ENCODE results near the gene ASMTL. TPM values are rescaled to one million over a fixed set of nuclear protein-coding genes. Genes with fewer than 3 reads are reported as not detected.
"Not testable (repeated sequence)": the region's sequence is repeated elsewhere in the genome, so short reads cannot be mapped to it uniquely, and the experiment has no call there.

Gene ASMTL
- polyA plus RNA-seq (ENCODE audit: low read depth in 6 of 6): 10 to 100 TPM; 49.2 to 66.0 (median 57.7) TPM

- peak; percentile 100 for DNase-seq
- peak within 1 kb of the TSS; percentile 76 to 98 (median 91) for H3K4me3 Mint-ChIP-seq
- H3K36me3 Mint-ChIP-seq: peaks cover 8 to 15% of the 10 kb centered on the region in 2 donors
- H3K9me3 Mint-ChIP-seq: peaks cover 5 to 14% (median 10%) of the 10 kb centered on the region in 7 donors
- ATAC-seq (ENCODE audit: low read depth in 2 of 2): peak; percentile 67 to 73
- H3K27me3 Mint-ChIP-seq: no peaks in the 10 kb centered on the region
- H3K27ac Mint-ChIP-seq: peak within 1 kb of the TSS; percentile 82 to 98 (median 97)
- peaks cover 34 to 41% (median 38%) of the 10 kb centered on the region in 3 donors for H3K4me1 Mint-ChIP-seq
Measured at GRCh38 chrX:1452516-1453394, at the start of gene ASMTL. ASMTL (minus strand) TSS chrX:1452909; CDS start chrX:1452840, 69 bp downstream.

- peak; percentile 89 for DNase-seq
- peak; percentile 86 to 87 for ATAC-seq (ENCODE audit: low read depth in 2 of 2)
- Mint-ChIP-seq H3K36me3 (peaks cover 0 to 5% of the 10 kb centered on the region in 2 donors), H3K27me3 (no peaks in the 10 kb centered on the region), H3K27ac (peak overlapping the region in 3 of 6 donors; percentile 98 to 100 (median 99)), H3K4me3 (peak overlapping the region; percentile 72 to 91 (median 80)), H3K4me1 (peaks cover 30 to 56% (median 32%) of the 10 kb centered on the region in 3 donors), H3K9me3 (peaks cover 0 to 7% (median 5%) of the 10 kb centered on the region in 7 donors)
Measured at GRCh38 chrX:1502241-1502640, 49.5 kb upstream of the ASMTL start.

GRCh38 chrX:1500701-1501624, 48.3 kb upstream of the ASMTL start:
- peak overlapping the region; percentile 6 to 90 (median 61) for H3K4me3 Mint-ChIP-seq
- peak overlapping the region in 3 of 6 donors; percentile 70 to 100 (median 81) for H3K27ac Mint-ChIP-seq
- H3K27me3 Mint-ChIP-seq: no peaks in the 10 kb centered on the region
- ATAC-seq (ENCODE audit: low read depth in 2 of 2): peak; percentile 47 to 48
- H3K9me3 Mint-ChIP-seq: peaks cover 0 to 7% (median 5%) of the 10 kb centered on the region in 7 donors
- peak; percentile 71 for DNase-seq
- H3K36me3 Mint-ChIP-seq: no peaks in the 10 kb centered on the region
- H3K4me1 Mint-ChIP-seq: peaks cover 26 to 61% (median 45%) of the 10 kb centered on the region in 3 donors

- Mint-ChIP-seq H3K36me3 (peaks cover 10 to 13% of the 10 kb centered on the region in 2 donors), H3K4me1 (peaks cover 40 to 90% (median 60%) of the 10 kb centered on the region in 3 donors)
Measured at GRCh38 chrX:1496076-1496475, 43.4 kb upstream of the ASMTL start.

GRCh38 chrX:1493877-1494510, 41.3 kb upstream of the ASMTL start:
- ATAC-seq (ENCODE audit: low read depth in 2 of 2) (peak; percentile 74 to 84), DNase-seq (peak; percentile 64)
- Mint-ChIP-seq H3K36me3 (peaks cover 15% of the 10 kb centered on the region in 2 donors), H3K4me1 (peaks cover 38 to 73% (median 57%) of the 10 kb centered on the region in 3 donors), H3K27ac (peak overlapping the region; percentile 79 to 96 (median 90)), H3K27me3 (no peaks in the 10 kb centered on the region), H3K4me3 (peak overlapping the region; percentile 73 to 90 (median 82)), H3K9me3 (peaks cover 0 to 10% (median 0%) of the 10 kb centered on the region in 7 donors)

More at GRCh38 chrX:1496076-1496475, 43.4 kb upstream of the ASMTL start:
- peak overlapping the region in 4 of 6 donors; percentile 48 to 93 (median 88) for H3K27ac Mint-ChIP-seq
- ATAC-seq (ENCODE audit: low read depth in 2 of 2): no peak
- peaks cover 0 to 10% (median 0%) of the 10 kb centered on the region in 7 donors for H3K9me3 Mint-ChIP-seq
- H3K4me3 Mint-ChIP-seq: peak overlapping the region in 2 of 8 donors; percentile 55 to 76
- DNase-seq: no peak
- H3K27me3 Mint-ChIP-seq: no peaks in the 10 kb centered on the region

- ATAC-seq (ENCODE audit: low read depth in 2 of 2): no peak
- H3K4me1 Mint-ChIP-seq: peaks cover 40 to 70% (median 57%) of the 10 kb centered on the region in 3 donors
- peak overlapping the region; percentile 26 to 96 (median 90) for H3K27ac Mint-ChIP-seq
- peaks cover 0 to 10% (median 0%) of the 10 kb centered on the region in 7 donors for H3K9me3 Mint-ChIP-seq
- no peaks in the 10 kb centered on the region for H3K27me3 Mint-ChIP-seq
- DNase-seq: no peak
- peak overlapping the region; percentile 73 to 90 (median 82) for H3K4me3 Mint-ChIP-seq
- peaks cover 15 to 21% of the 10 kb centered on the region in 2 donors for H3K36me3 Mint-ChIP-seq
Measured at GRCh38 chrX:1493412-1493811, 40.7 kb upstream of the ASMTL start.

- Mint-ChIP-seq H3K27ac (peak overlapping the region; percentile 57 to 93 (median 88)), H3K4me1 (peaks cover 42 to 67% (median 56%) of the 10 kb centered on the region in 3 donors), H3K4me3 (peak overlapping the region; percentile 3 to 82 (median 75)), H3K9me3 (peaks cover 0 to 10% (median 0%) of the 10 kb centered on the region in 7 donors), H3K36me3 (peaks cover 15 to 23% of the 10 kb centered on the region in 2 donors), H3K27me3 (no peaks in the 10 kb centered on the region)
- no peak for DNase-seq
- no peak for ATAC-seq (ENCODE audit: low read depth in 2 of 2)
Measured at GRCh38 chrX:1492421-1493012, 39.8 kb upstream of the ASMTL start.

GRCh38 chrX:1491851-1492349, 39.2 kb upstream of the ASMTL start:
- DNase-seq (no peak), ATAC-seq (ENCODE audit: low read depth in 2 of 2) (peak; percentile 56 to 65)
- Mint-ChIP-seq H3K27me3 (no peaks in the 10 kb centered on the region), H3K36me3 (peaks cover 15 to 23% of the 10 kb centered on the region in 2 donors), H3K9me3 (peaks cover 0 to 10% (median 0%) of the 10 kb centered on the region in 7 donors), H3K4me3 (peak overlapping the region in 6 of 8 donors; percentile 52 to 82 (median 75)), H3K4me1 (peaks cover 48 to 68% (median 56%) of the 10 kb centered on the region in 3 donors), H3K27ac (peak overlapping the region; percentile 61 to 94 (median 86))

- Mint-ChIP-seq H3K36me3 (peaks cover 15 to 24% of the 10 kb centered on the region in 2 donors), H3K4me3 (peak overlapping the region in 1 of 8 donors; percentile 66), H3K4me1 (peaks cover 48 to 61% (median 57%) of the 10 kb centered on the region in 3 donors), H3K9me3 (peaks cover 0 to 10% (median 0%) of the 10 kb centered on the region in 7 donors), H3K27ac (peak overlapping the region in 2 of 6 donors; percentile 10 to 88)
- not testable (repeated sequence) for ATAC-seq (ENCODE audit: low read depth in 2 of 2); H3K27me3 Mint-ChIP-seq; DNase-seq
Measured at GRCh38 chrX:1491248-1491647, 38.5 kb upstream of the ASMTL start.

GRCh38 chrX:1490723-1491122, 38.0 kb upstream of the ASMTL start:
- Mint-ChIP-seq H3K9me3 (peaks cover 0 to 10% (median 0%) of the 10 kb centered on the region in 7 donors), H3K36me3 (peaks cover 15 to 27% of the 10 kb centered on the region in 2 donors), H3K4me1 (peaks cover 48 to 56% (median 54%) of the 10 kb centered on the region in 3 donors)
- H3K27ac Mint-ChIP-seq; H3K4me3 Mint-ChIP-seq; H3K27me3 Mint-ChIP-seq; ATAC-seq (ENCODE audit: low read depth in 2 of 2); DNase-seq: not testable (repeated sequence)

- not testable (repeated sequence) for ATAC-seq (ENCODE audit: low read depth in 2 of 2); H3K27me3 Mint-ChIP-seq; DNase-seq; H3K4me3 Mint-ChIP-seq
- peaks cover 0 to 10% (median 0%) of the 10 kb centered on the region in 7 donors for H3K9me3 Mint-ChIP-seq
- peak overlapping the region in 3 of 6 donors; percentile 47 to 75 (median 63) for H3K27ac Mint-ChIP-seq
- peaks cover 44 to 49% (median 45%) of the 10 kb centered on the region in 3 donors for H3K4me1 Mint-ChIP-seq
- peaks cover 15 to 27% of the 10 kb centered on the region in 2 donors for H3K36me3 Mint-ChIP-seq
Measured at GRCh38 chrX:1489354-1489753, 36.6 kb upstream of the ASMTL start.

All from naive B cell (primary cell).